HL-60/S4 (cell line): ENCODE measurements around the gene SMG1.
"Not testable (repeated sequence)": the region's sequence is repeated elsewhere in the genome, so short reads cannot be mapped to it uniquely, and the experiment has no call there.

Experiments
- in situ Hi-C: fragments of 300-500 bp; cut with MboI; formaldehyde crosslinking; loops from 2 replicates; pipeline ENCODE4 v1.14.3; 2022; ENCODE audit warnings: low sequenced_read_pairs

Gene SMG1

GRCh38 chr16:18801145-18801972 is 124.8 kb downstream of the SMG1 start, which contains the start of gene ARL6IP1:
ARL6IP1 (minus strand) TSS chr16:18801549; CDS start chr16:18801466, 83 bp downstream.
- in situ Hi-C loops: no loop called here

DNA sequence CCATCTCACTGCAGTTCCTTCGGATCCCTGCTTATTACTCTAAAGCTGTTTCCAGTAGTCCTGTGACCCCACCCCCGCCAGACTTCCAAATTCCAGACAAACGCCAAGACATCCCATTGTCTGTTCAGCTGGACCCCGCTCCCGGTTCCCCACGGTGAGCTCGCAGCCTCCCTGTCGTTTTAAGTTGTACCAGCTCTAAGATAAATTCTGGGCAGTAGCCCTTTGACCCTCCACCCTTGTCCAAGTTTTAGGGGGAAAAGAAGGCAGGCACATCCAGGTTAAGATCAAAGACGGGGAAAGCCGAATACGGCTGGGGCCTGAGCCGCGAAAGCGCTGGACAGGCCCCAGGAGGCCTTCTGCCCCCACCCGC is 125.4 kb downstream of the SMG1 start:
- in situ Hi-C loops: no loop called here

- in situ Hi-C loops: no loop called here
These were observed 125.9 kb downstream of the SMG1 start for GRCh38 chr16:18800293-18800692.

DNA sequence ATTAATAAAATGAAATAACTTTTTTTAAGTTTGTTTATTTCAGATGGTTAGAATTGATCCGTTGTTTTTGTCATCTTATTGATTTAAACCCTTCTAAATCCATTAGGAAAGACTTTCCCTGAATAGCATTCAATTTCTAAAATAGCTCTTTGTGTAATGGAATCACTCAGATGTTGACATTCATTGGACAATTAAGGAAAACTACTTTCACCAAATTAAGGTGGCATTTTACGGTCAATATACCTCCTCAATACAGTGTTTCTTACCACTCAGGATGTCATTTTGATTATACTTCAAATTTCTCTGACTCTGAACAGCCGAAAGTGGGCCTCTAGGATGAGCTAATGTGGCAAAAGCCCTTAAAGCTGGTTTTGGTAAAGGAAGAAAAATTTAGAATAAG is 126.7 kb downstream of the SMG1 start:
- in situ Hi-C loops: no loop called here

DNA sequence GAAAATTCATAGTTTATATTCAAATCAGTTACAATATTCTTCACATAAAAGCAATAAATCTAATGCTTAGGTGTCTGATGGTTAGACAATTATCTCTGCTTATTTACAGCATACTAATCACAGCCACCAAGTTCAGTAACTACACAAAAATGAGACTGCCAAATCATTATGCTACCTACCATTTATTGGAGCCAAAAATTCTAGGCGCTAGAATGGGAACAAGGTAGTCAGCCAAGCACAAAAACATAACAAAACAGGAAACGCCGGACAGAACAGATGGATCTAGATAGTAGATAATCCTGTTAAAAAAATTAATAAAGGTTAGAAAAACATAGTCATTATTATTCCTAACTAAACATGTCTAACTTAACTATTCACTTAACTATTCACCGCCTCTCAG is 128.5 kb downstream of the SMG1 start:
- in situ Hi-C loops: no loop called here

DNA sequence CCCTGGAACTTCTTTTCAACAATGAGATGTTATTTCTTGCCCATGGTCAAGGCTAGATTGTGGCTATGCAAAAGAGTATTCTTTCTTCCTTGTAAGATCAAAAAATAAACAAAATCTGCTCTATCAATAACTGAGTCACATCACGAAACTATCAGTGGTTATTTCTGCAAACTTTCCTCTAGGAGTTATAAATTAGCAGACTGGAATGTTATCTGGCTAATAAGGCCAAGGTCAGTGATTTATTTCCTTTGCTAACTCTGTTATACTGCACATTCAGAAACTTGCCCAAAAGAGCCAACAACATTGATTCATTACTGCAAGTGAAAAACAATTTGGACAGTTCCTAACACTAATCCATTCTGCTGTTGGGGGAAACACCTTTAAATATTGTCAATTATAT is 129.8 kb downstream of the SMG1 start:
- in situ Hi-C loops: no loop called here

- in situ Hi-C loops: no loop called here
These were observed 133.3 kb downstream of the SMG1 start for GRCh38 chr16:18792836-18793433.

- in situ Hi-C loops: no loop called here
These were observed 136.1 kb downstream of the SMG1 start, which contains the start of gene RPS15A for GRCh38 chr16:18789850-18790706. RPS15A (minus strand) TSS chr16:18790334; CDS start chr16:18789113, 1,221 bp downstream.

GRCh38 chr16:18789515-18789849 is 136.7 kb downstream of the SMG1 start:
- in situ Hi-C loops: no loop called here

DNA sequence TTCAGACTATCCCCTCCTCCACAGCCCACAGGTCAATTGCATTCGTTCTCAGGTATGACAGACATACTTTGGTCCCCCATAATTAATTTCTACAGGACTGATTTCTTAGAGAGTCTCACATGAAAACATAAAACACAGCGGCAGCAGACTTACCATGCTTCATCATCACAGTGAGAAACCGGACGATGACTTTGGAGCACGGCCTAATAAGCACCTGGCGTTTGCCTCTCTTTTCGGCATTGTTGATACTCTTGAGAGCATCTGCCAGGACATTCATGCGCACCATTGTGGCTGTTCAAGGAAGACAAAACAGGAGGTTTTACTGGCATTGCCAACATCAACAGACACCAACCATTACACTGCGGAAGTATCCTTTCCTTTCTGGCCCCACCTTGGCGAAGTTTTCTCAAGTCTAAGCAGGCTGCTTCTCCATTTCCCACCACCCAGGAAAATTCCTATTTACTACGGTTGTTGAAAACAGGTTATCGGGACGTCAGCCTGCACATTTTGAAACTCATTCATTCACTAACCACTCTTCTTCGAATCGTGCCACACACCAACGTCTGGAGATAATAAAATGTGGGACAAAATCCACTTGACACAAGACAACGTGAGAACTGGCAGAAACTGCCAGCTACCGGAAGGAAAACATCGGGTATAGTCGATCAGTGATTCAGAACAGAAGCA is 137.2 kb downstream of the SMG1 start:
- in situ Hi-C loops: no loop called here

GRCh38 chr16:18784917-18785623 is 141.1 kb downstream of the SMG1 start:
- in situ Hi-C loops: no loop called here

- in situ Hi-C loops: no loop called here
These were observed 142.5 kb downstream of the SMG1 start for GRCh38 chr16:18783430-18784341.

DNA sequence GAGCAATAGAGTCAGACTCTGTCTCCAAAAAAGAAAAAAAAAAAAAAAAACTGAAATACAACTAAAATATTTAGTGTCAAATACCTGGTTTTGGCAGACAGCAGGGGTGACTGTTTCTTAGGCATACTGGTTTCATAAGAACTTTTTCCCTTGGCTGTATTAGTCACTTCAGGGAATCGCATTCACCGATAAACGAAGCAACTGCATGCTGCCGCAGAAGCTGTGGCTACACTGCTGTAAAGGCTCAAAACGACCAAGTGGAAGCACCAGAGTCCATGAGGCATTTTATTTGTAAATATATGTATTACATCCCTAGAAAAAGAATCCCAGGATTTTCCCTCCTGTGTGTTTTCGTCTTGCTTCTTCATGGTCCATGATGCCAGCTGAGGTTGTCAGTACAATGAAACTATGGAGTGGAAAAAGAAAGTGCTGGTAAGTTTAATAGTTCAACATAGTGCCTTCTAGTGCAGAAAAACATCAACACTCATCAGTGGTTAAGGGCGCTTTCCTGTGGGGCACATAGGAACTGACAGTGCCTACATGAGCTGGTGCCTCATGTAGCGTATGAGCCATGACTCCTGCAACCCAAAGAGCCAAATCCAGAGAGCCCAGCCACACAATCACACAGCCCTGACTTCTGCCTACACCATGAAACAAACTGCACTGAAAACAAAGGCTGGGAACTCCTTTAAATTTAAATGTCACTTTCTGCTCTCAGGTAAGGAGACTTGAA is 143.3 kb downstream of the SMG1 start:
- in situ Hi-C loops: no loop called here

- in situ Hi-C loops: not testable (repeated sequence)
These were observed 145.0 kb downstream of the SMG1 start for GRCh38 chr16:18781232-18781631.

- in situ Hi-C loops: not testable (repeated sequence)
These were observed 145.7 kb downstream of the SMG1 start for GRCh38 chr16:18780460-18781026.

DNA sequence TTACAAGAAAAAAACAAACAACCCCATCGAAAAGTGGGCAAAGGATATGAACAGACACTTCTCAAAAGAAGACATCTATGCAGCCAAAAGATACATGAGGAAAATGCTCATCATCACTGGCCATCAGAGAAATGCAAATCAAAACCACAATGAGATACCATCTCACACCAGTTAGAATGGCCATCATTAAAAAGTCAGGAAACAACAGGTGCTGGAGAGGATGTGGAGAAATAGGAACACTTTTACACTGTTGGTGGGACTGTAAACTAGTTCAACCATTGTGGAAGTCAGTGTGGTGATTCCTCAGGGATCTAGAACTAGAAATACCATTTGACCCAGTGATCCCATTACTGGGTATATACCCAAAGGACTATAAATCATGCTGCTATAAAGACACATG is 148.5 kb downstream of the SMG1 start:
- in situ Hi-C loops: not testable (repeated sequence)

- in situ Hi-C loops: not testable (repeated sequence)
These were observed 149.9 kb downstream of the SMG1 start for GRCh38 chr16:18776334-18776733.

GRCh38 chr16:18774651-18775050 is 151.6 kb downstream of the SMG1 start:
- in situ Hi-C loops: not testable (repeated sequence)
